ENCODE data around the gene UGGT2. TPM values are rescaled to one million over a fixed set of nuclear protein-coding genes. Genes with fewer than 3 reads are reported as not detected.
"Not testable (repeated sequence)": the region's sequence is repeated elsewhere in the genome, so short reads cannot be mapped to it uniquely, and the experiment has no call there.

Gene UGGT2
- total RNA-seq, 4 donors from 2014 or later, result 17.5 to 29.9 (median 25.2) TPM

DNA sequence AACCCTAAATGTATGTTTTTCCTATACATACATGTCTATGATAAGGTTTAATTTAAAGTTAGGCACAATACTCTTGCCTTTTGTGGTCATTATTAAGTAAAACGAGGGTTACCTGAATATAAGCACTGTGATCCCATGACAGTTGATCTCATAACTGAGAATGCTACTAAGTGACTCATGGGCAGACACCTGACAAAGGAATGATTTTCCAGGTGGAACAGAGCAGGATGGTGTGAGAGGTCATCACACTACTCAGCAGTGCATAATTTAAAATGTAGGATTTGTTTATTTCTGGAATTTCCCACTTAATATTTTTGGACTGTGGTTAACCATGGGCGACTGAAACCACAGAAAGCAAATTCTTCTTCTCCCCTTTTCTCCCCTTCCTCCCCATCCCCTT lies 178.9 kb downstream of the UGGT2 start:
- Histone ChIP-seq H3K4me1 (no peaks in the 10 kb centered on the region), H3K27ac (no peak overlapping the region), H3K27me3 (no peaks in the 10 kb centered on the region), H3K9me3 (no peaks in the 10 kb centered on the region), H3K36me3 (peaks cover 0 to 4% (median 0%) of the 10 kb centered on the region in 3 donors), H3K4me3 (no peak overlapping the region)
- no peak for DNase-seq
- no peak for TF ChIP-seq POLR2A (IDR thresholded peaks at IDR 0.05)
- TF ChIP-seq, protein P1, sequence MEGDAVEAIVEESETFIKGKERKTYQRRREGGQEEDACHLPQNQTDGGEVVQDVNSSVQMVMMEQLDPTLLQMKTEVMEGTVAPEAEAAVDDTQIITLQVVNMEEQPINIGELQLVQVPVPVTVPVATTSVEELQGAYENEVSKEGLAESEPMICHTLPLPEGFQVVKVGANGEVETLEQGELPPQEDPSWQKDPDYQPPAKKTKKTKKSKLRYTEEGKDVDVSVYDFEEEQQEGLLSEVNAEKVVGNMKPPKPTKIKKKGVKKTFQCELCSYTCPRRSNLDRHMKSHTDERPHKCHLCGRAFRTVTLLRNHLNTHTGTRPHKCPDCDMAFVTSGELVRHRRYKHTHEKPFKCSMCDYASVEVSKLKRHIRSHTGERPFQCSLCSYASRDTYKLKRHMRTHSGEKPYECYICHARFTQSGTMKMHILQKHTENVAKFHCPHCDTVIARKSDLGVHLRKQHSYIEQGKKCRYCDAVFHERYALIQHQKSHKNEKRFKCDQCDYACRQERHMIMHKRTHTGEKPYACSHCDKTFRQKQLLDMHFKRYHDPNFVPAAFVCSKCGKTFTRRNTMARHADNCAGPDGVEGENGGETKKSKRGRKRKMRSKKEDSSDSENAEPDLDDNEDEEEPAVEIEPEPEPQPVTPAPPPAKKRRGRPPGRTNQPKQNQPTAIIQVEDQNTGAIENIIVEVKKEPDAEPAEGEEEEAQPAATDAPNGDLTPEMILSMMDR (IDR thresholded peaks at IDR 0.05), result no peak

DNA sequence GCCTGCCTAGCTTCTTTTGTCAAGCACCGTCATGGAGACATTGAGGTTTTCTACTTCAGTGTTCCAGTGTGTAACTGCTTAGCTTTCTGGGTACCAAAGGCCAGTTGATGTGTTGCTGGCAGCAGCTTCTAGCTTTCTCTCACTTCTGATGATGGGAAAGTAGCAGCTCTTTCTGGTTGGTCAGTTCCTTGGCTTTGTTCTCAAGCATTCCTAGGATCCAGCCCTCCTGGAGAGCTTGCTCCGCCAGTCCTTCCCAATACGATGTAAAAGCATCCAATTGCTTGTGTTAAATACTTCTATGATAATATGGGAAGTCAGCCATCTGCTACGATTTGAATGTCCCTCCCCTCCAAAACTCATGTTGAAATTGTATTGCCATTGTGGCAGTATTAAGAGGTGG lies 182.8 kb downstream of the UGGT2 start:
- Histone ChIP-seq H3K4me1 (no peaks in the 10 kb centered on the region), H3K27ac (no peak overlapping the region), H3K4me3 (no peak overlapping the region), H3K36me3 (peaks cover 0 to 4% (median 0%) of the 10 kb centered on the region in 3 donors), H3K9me3 (no peaks in the 10 kb centered on the region), H3K27me3 (no peaks in the 10 kb centered on the region)
- no peak for TF ChIP-seq POLR2A (IDR thresholded peaks at IDR 0.05)
- DNase-seq, result no peak

DNA sequence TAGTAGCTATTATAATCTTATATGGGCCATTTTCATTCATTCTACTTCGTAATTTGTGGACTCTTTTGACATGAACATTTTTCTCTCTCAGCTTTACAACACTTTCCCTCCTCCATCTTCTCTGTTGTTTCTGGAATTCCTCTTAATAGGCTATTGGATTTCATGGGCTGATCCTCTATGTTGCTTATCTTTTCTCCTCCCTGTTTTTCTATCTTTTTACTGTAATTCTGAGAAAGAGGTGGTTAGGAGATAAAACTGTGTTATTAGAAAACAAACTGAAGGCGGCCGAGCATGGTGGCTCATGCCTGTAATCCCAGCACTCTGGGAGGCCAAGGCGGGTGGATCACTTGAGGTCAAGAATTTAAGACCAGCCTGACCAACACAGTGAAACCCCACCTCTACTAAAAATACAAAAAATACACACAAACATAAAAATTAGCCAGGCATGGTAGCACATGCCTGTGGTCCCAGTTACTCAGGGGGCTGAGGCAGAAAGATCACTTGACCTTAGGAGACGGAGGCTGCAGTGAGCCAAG lies 188.1 kb downstream of the UGGT2 start:
- TF ChIP-seq POLR2A (IDR thresholded peaks at IDR 0.05), result no peak
- TF ChIP-seq, protein P1 (IDR thresholded peaks at IDR 0.05), result no peak
- H3K27me3 ChIP-seq, result no peaks in the 10 kb centered on the region
- DNase-seq, result no peak
- H3K27ac ChIP-seq, result no peak overlapping the region
- no peaks in the 10 kb centered on the region for H3K9me3 ChIP-seq
- H3K4me1 ChIP-seq, result no peaks in the 10 kb centered on the region
- no peak overlapping the region for H3K4me3 ChIP-seq
- no peaks in the 10 kb centered on the region for H3K36me3 ChIP-seq

DNA sequence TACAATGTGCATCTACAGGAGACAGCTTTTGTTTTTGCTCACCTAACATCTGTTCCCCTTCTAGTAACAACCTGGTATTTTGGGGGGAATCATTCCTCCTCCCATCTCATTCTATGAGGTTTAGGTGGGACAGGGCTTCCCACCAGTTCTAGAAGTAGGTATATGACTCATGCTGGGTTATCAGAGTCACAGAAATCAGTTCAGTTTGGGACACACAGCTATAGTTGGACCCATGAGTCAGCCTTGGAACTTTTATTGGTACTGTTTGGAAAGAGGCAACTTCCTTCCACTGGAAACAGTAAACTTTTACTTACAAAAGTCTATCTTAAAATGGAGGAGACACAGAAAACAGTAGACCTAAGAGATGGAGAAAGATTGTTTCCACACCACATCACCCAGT lies 190.8 kb downstream of the UGGT2 start:
- DNase-seq, result no peak
- H3K9me3 ChIP-seq, result no peaks in the 10 kb centered on the region
- H3K27me3 ChIP-seq, result no peaks in the 10 kb centered on the region
- H3K36me3 ChIP-seq, result no peaks in the 10 kb centered on the region
- no peak overlapping the region for H3K27ac ChIP-seq
- TF ChIP-seq, protein P1 (IDR thresholded peaks at IDR 0.05), result no peak
- no peak for TF ChIP-seq POLR2A (IDR thresholded peaks at IDR 0.05)
- H3K4me1 ChIP-seq, result no peaks in the 10 kb centered on the region
- H3K4me3 ChIP-seq, result no peak overlapping the region

DNA sequence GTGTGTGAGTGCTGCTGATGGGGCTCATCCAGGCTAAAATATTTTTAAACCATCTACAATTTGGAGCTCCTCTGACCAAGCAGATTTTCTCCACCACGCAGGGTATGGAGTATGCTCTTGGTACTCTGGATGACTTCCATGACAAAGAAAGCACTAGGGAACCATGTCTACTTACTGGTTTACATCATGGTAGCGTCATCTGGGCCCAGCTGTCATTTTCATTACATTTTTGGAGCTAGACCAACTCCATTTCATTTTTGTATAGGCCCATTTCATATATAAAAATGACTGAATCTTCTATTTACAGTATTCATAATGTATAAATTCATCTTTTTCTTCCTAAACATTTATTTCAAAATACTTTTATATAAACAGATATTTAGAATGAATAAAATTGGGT lies 191.9 kb downstream of the UGGT2 start:
- Histone ChIP-seq H3K9me3 (no peaks in the 10 kb centered on the region), H3K4me1 (no peaks in the 10 kb centered on the region), H3K27ac (no peak overlapping the region), H3K27me3 (no peaks in the 10 kb centered on the region), H3K4me3 (no peak overlapping the region), H3K36me3 (no peaks in the 10 kb centered on the region)
- DNase-seq, result no peak
- TF ChIP-seq POLR2A (IDR thresholded peaks at IDR 0.05), result no peak
- TF ChIP-seq, protein P1 (IDR thresholded peaks at IDR 0.05), result no peak

DNA sequence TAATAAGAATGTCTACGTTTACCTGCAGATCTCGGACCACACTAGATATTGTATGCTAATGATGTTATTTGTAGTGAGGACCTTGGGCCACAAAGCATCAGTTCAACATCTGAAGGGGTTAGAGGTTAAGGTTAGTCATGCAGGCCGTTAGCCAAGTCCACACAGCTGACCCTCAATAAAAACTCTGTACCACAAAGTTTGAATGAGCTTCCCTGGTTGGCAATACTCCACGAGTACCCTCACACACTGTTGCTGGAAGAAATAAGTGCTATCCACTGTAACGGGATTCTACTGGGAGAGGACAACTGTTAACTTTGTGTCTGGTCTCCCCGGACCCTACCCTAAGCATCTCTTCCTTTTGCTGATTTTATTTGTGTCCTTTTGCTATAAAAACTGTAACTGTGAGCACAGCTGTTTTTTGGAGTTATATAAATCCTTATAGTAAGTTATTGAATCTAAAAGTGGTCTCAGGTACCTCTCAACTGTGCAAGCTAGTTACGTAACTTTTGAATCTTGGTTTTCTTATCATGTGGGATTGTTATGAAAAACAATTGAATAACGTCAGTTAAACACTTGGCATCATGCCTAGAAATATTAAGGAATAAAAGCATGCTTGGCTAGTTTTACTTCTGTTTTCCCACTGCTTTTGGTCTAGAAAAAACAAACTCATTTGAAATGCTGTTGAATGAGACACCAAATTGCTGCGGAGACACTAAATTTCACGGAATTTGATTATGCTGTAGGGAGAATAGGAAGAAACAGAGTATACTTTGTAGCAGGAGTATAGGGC lies 194.7 kb downstream of the UGGT2 start:
- no peaks in the 10 kb centered on the region for H3K36me3 ChIP-seq
- no peak for DNase-seq
- H3K9me3 ChIP-seq, result no peaks in the 10 kb centered on the region
- H3K4me3 ChIP-seq, result no peak overlapping the region
- no peak overlapping the region for H3K27ac ChIP-seq
- TF ChIP-seq, protein P1 (IDR thresholded peaks at IDR 0.05), result no peak
- TF ChIP-seq POLR2A (IDR thresholded peaks at IDR 0.05), result no peak
- H3K27me3 ChIP-seq, result no peaks in the 10 kb centered on the region
- H3K4me1 ChIP-seq, result no peaks in the 10 kb centered on the region

DNA sequence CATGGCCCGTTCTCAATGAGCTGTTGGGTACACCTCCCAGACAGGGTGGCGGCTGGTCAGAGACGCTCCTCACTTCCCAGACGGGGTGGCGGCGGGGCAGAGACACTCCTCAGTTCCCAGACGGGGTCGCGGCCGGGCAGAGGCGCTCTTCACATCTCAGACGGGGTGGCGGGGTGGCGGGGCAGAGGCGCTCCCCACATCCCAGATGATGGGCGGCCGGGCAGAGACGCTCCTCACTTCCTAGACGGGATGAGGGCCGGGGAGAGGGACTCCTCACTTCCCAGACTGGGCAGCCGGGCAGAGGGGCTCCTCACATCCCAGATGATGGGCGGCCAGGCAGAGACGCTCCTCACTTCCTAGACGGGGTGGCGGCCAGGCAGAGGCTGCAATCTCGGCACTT lies 207.5 kb downstream of the UGGT2 start:
- H3K4me1 ChIP-seq, H3K27ac ChIP-seq, H3K9me3 ChIP-seq, H3K36me3 ChIP-seq, DNase-seq, H3K27me3 ChIP-seq, H3K4me3 ChIP-seq: not testable (repeated sequence)

All from Peyer's patch (tissue), 4 donors.